OCI-LY7 (cell line): ENCODE measurements around the gene CTNNBIP1. TPM values are rescaled to one million over a fixed set of nuclear protein-coding genes. Genes with fewer than 3 reads are reported as not detected.

Experiments
- BruUV-seq: library from RNA; stranded (reverse); fragments of 400-500 nt; replicated peaks from 2 replicates; lab custom pipeline; 2021; lab: Mats Ljungman, UMichigan
- CTCF ChIA-PET: fragments of 300-600 bp; sonication (Branson Sonifier 250); formaldehyde crosslinking; loops from one replicate; lab custom pipeline; 2022; ENCODE audit warnings: antibody characterized with exemption; ENCODE audit not compliant: unreplicated experiment; lab: Charles Lee
- POLR2A ChIA-PET: fragments of 300-600 bp; sonication (Branson Sonifier 250); formaldehyde crosslinking; loops from one replicate; lab custom pipeline; 2022; ENCODE audit warnings: antibody characterized with exemption; lab: Charles Lee
- DNase-seq: peaks from one replicate; pipeline ENCODE4 v3.0.0-alpha.2; 2015; ENCODE audit warnings: low spot score
- H2AFZ ChIP-seq: fragments of 200-600 bp; sonication (generic), shearing (Covaris generic); 2 replicates; pipeline ENCODE4 v1.6.1; 2014; ENCODE audit warnings: mild to moderate bottlenecking, antibody characterized with exemption, low read length, moderate library complexity
- H3K27ac ChIP-seq: fragments of 200-600 bp; sonication (generic); 2 replicates; pipeline ENCODE4 v1.5.1; 2014; ENCODE audit warnings: mixed run types, low read depth, mild to moderate bottlenecking, moderate library complexity, low read length, inconsistent platforms; ENCODE audit not compliant: poor library complexity, severe bottlenecking
- H3K36me3 ChIP-seq: fragments of 200-600 bp; sonication (generic); 2 replicates; pipeline ENCODE4 v1.6.1; 2014; ENCODE audit warnings: mild to moderate bottlenecking, antibody characterized with exemption, low read length, moderate library complexity, mixed read lengths; ENCODE audit not compliant: insufficient read depth
- H3K4me1 ChIP-seq: fragments of 200-600 bp; sonication (generic); 2 replicates; pipeline ENCODE4 v1.5.1; 2014; ENCODE audit warnings: mild to moderate bottlenecking, low read length; ENCODE audit not compliant: insufficient read depth, poor library complexity, severe bottlenecking
- H3K4me2 ChIP-seq: fragments of 200-600 bp; sonication (generic); 2 replicates; pipeline ENCODE4 v1.6.1; 2014; ENCODE audit warnings: mild to moderate bottlenecking, low read length
- H3K4me3 ChIP-seq: fragments of 200-600 bp; sonication (generic); 2 replicates; pipeline ENCODE4 v1.5.1; 2014; ENCODE audit warnings: mild to moderate bottlenecking, low read depth, low read length; ENCODE audit not compliant: poor library complexity, severe bottlenecking
- H3K79me2 ChIP-seq: fragments of 200-600 bp; sonication (generic); 2 replicates; pipeline ENCODE4 v1.6.1; 2016; ENCODE audit warnings: low read depth, mild to moderate bottlenecking, low read length, moderate library complexity, mixed read lengths; ENCODE audit not compliant: insufficient read depth
- H3K9me2 ChIP-seq: fragments of 200-600 bp; sonication (generic); 2 replicates; pipeline ENCODE4 v1.6.1; 2016; ENCODE audit warnings: mild to moderate bottlenecking, low read length, mixed read lengths; ENCODE audit not compliant: insufficient read depth
- H3K9me3 ChIP-seq: fragments of 200-600 bp; sonication (generic); 2 replicates; pipeline ENCODE4 v1.6.1; 2014; ENCODE audit warnings: mild to moderate bottlenecking, mixed run types, low read length, mixed read lengths
- H4K20me1 ChIP-seq: fragments of 200-600 bp; sonication (generic); 2 replicates; pipeline ENCODE4 v1.6.1; 2014; ENCODE audit warnings: mild to moderate bottlenecking, antibody characterized with exemption, low read length, moderate library complexity, mixed read lengths; ENCODE audit not compliant: insufficient read depth
- CTCF ChIP-seq: fragments of 200-600 bp; sonication (generic); conservative IDR thresholded peaks from 2 replicates; pipeline ENCODE4 v1.5.1; 2014; ENCODE audit warnings: mild to moderate bottlenecking, antibody characterized with exemption, low read length, moderate library complexity, mixed read lengths
- EZH2phosphoT487 ChIP-seq: fragments of 200-600 bp; sonication (generic); IDR thresholded peaks from 2 replicates; pipeline ENCODE4 v1.6.1; 2018; ENCODE audit warnings: low read depth, borderline replicate concordance, mild to moderate bottlenecking, mixed run types, antibody characterized with exemption, low read length, moderate library complexity, mixed read lengths
- intact Hi-C: fragments of 100-400 bp; cut with micrococcal nuclease; formaldehyde crosslinking; loops from one replicate; pipeline ENCODE4 v1.10.0; 2022; ENCODE audit not compliant: unreplicated experiment
- total RNA-seq, 2 experiments: library from RNA; depleted of rRNA in 1 of 2; stranded (reverse); fragments of >200 nt in 1 of 2; shearing (Covaris generic) in 1 of 2; gene quantifications; 2 replicates each; pipeline ENCODE4 v1.2.3, GENCODE V29; 2014 to 2022

CTNNBIP1 gene
- total RNA-seq, 2 experiments from 2014 or later, result 14.7 to 17.4 TPM

- DNase-seq, result no peak
- Histone ChIP-seq H3K4me2 (no peak overlapping the region), H3K4me1 (peaks cover 16% of the 10 kb centered on the region), H3K27ac (no peak overlapping the region), H3K9me3 (no peaks in the 10 kb centered on the region), H3K79me2 (no peaks in the 10 kb centered on the region), H4K20me1 (no peaks in the 10 kb centered on the region), H2AFZ (no peak overlapping the region), H3K9me2 (no peaks in the 10 kb centered on the region), H3K4me3 (no peak overlapping the region), H3K36me3 (no peaks in the 10 kb centered on the region)
- POLR2A ChIA-PET, result no interaction called here
- CTCF ChIA-PET, result no interaction called here
- intact Hi-C loops, result no loop called here
- BruUV-seq, result no TSS peak
- TF ChIP-seq EZH2phosphoT487 (no peak), CTCF (no peak)
Observed at GRCh38 chr1:9905010-9905409, 5.1 kb downstream of the CTNNBIP1 start.

- Histone ChIP-seq H2AFZ (no peak overlapping the region), H3K9me2 (no peaks in the 10 kb centered on the region), H3K4me1 (peaks cover 16% of the 10 kb centered on the region), H4K20me1 (no peaks in the 10 kb centered on the region), H3K4me3 (no peak overlapping the region), H3K79me2 (no peaks in the 10 kb centered on the region), H3K27ac (no peak overlapping the region), H3K4me2 (no peak overlapping the region), H3K9me3 (no peaks in the 10 kb centered on the region), H3K36me3 (no peaks in the 10 kb centered on the region)
- intact Hi-C loops, result no loop called here
- BruUV-seq, result no TSS peak
- POLR2A ChIA-PET, result interaction anchor here (1.6 kb wide), 1 partner anchor 14 kb away, joined by 3 read pairs; no protein-coding TSS in a partner anchor
- TF ChIP-seq CTCF, result no peak
- TF ChIP-seq EZH2phosphoT487, result no peak
- CTCF ChIA-PET, result no interaction called here
- no peak for DNase-seq
Observed at GRCh38 chr1:9904596-9904995, 5.5 kb downstream of the CTNNBIP1 start.

- Histone ChIP-seq H4K20me1 (no peaks in the 10 kb centered on the region), H3K36me3 (no peaks in the 10 kb centered on the region), H3K4me3 (no peak overlapping the region), H3K9me3 (no peaks in the 10 kb centered on the region), H3K79me2 (no peaks in the 10 kb centered on the region), H3K27ac (no peak overlapping the region), H3K9me2 (no peaks in the 10 kb centered on the region), H2AFZ (no peak overlapping the region), H3K4me2 (no peak overlapping the region), H3K4me1 (peaks cover 11% of the 10 kb centered on the region)
- intact Hi-C loops, result no loop called here
- ChIA-PET POLR2A (interaction anchor here (0.5 to 1.6 kb wide), 4 partner anchors 14 to 47 kb away, joined by 3 to 4 read pairs (median 3); no protein-coding TSS in a partner anchor), CTCF (no interaction called here)
- TF ChIP-seq EZH2phosphoT487 (no peak), CTCF (no peak)
- BruUV-seq, result no TSS peak
- DNase-seq, result no peak
Observed at GRCh38 chr1:9903801-9904527, 6.1 kb downstream of the CTNNBIP1 start.
